GM12891 (cell line): ENCODE data around the gene POC1A.

Source experiments
- DNase-seq: peaks from one replicate; pipeline ENCODE4 v3.0.0; 2011; ENCODE audit warnings: low spot score; ENCODE audit not compliant: insufficient read length
- FAIRE-seq: peaks from 2 replicates; lab custom pipeline; 2011; peaks lifted over from hg19 to GRCh38; lab: Jason Lieb, UNC
- PAX5 ChIP-seq: IDR thresholded peaks from 2 replicates; pipeline ENCODE4 v1.6.1; 2011; ENCODE audit warnings: low read length, moderate library complexity, mild to moderate bottlenecking; ENCODE audit not compliant: insufficient read depth, severe bottlenecking
- POLR2A ChIP-seq: IDR thresholded peaks from 2 replicates; pipeline ENCODE4 v1.6.1; 2011; ENCODE audit warnings: low read depth, low read length, control low read depth
- POLR2AphosphoS5 ChIP-seq: IDR thresholded peaks from 2 replicates; pipeline ENCODE4 v1.6.1; 2011; ENCODE audit warnings: low read depth, low read length, control low read depth
- POU2F2 ChIP-seq: IDR thresholded peaks from 2 replicates; pipeline ENCODE4 v1.6.1; 2011; ENCODE audit warnings: low read depth, mild to moderate bottlenecking, control low read depth, low read length, moderate library complexity
- SPI1 ChIP-seq: IDR thresholded peaks from 2 replicates; pipeline ENCODE4 v1.6.1; 2011; ENCODE audit warnings: low read depth, low read length, control low read depth
- TAF1 ChIP-seq: IDR thresholded peaks from 2 replicates; pipeline ENCODE4 v1.6.1; 2011; ENCODE audit warnings: low read depth, low read length, control low read depth

The POC1A gene

GRCh38 chr3:52144796-52145735 lies 9.2 kb downstream of the POC1A start:
- DNase-seq (no peak), FAIRE-seq (no peak)

GRCh38 chr3:52144034-52144795 lies 10.0 kb downstream of the POC1A start:
- peak; percentile 88 for DNase-seq
- TF ChIP-seq TAF1 = no peak
- TF ChIP-seq SPI1 = no peak
- TF ChIP-seq PAX5 = no peak
- TF ChIP-seq POU2F2 = no peak
- TF ChIP-seq POLR2AphosphoS5 = no peak
- no peak for TF ChIP-seq POLR2A
- peak; percentile 97 for FAIRE-seq

More at GRCh38 chr3:52144796-52145735, 9.2 kb downstream of the POC1A start:
- TF ChIP-seq POLR2AphosphoS5 (no peak), PAX5 (no peak), POU2F2 (no peak), SPI1 (no peak), POLR2A (no peak), TAF1 (no peak)

GRCh38 chr3:52143616-52144015 lies 10.6 kb downstream of the POC1A start:
- DNase-seq (no peak), FAIRE-seq (no peak)
- no peak for TF ChIP-seq POU2F2
- no peak for TF ChIP-seq TAF1
- no peak for TF ChIP-seq POLR2AphosphoS5
- TF ChIP-seq PAX5 = no peak
- TF ChIP-seq SPI1 = no peak
- no peak for TF ChIP-seq POLR2A

GRCh38 chr3:52143156-52143555 lies 11.1 kb downstream of the POC1A start:
- FAIRE-seq = peak; percentile 9
- TF ChIP-seq SPI1 (no peak), POLR2A (no peak), POLR2AphosphoS5 (no peak), PAX5 (no peak), TAF1 (no peak), POU2F2 (no peak)
- no peak for DNase-seq

- FAIRE-seq (no peak), DNase-seq (no peak)
- TF ChIP-seq POU2F2 (no peak), PAX5 (no peak), POLR2AphosphoS5 (no peak), POLR2A (no peak), SPI1 (no peak), TAF1 (no peak)
These were observed 12.5 kb downstream of the POC1A start for GRCh38 chr3:52141751-52142150.

- TF ChIP-seq PAX5 = no peak
- no peak for TF ChIP-seq POU2F2
- TF ChIP-seq TAF1 = no peak
- TF ChIP-seq POLR2A = no peak
- no peak for TF ChIP-seq SPI1
- TF ChIP-seq POLR2AphosphoS5 = no peak
- no peak for FAIRE-seq
- no peak for DNase-seq
These were observed 13.5 kb downstream of the POC1A start for GRCh38 chr3:52140769-52141168.

GRCh38 chr3:52140000-52140399 lies 14.2 kb downstream of the POC1A start:
- DNase-seq (no peak), FAIRE-seq (no peak)
- TF ChIP-seq PAX5 (no peak), SPI1 (no peak), POLR2A (no peak), POLR2AphosphoS5 (no peak), POU2F2 (no peak), TAF1 (no peak)

- no peak for DNase-seq
- no peak for FAIRE-seq
- TF ChIP-seq PAX5 (no peak), TAF1 (no peak), POU2F2 (no peak), POLR2AphosphoS5 (no peak), SPI1 (no peak), POLR2A (no peak)
These were observed 16.9 kb downstream of the POC1A start for GRCh38 chr3:52137311-52137710.

- TF ChIP-seq SPI1 = no peak
- no peak for TF ChIP-seq POU2F2
- no peak for TF ChIP-seq POLR2A
- TF ChIP-seq POLR2AphosphoS5 = no peak
- no peak for TF ChIP-seq TAF1
- TF ChIP-seq PAX5 = no peak
- no peak for DNase-seq
- FAIRE-seq = no peak
These were observed 17.7 kb downstream of the POC1A start for GRCh38 chr3:52136513-52136912.

GRCh38 chr3:52135332-52135731 lies 18.9 kb downstream of the POC1A start:
- TF ChIP-seq TAF1 (no peak), POU2F2 (no peak), SPI1 (no peak), POLR2AphosphoS5 (no peak), POLR2A (no peak), PAX5 (no peak)
- FAIRE-seq (no peak), DNase-seq (no peak)
